Peyer's patch (tissue), 4 donors: ENCODE results near the gene FNBP1L.

Source experiments
- POLR2A ChIP-seq, 2 donors: fragments of 450-650 bp; IDR thresholded peaks; one replicate each; pipeline ENCODE4 v1.5.1; 2017; ENCODE audit warnings: antibody characterized with exemption in 2 of 2, mild to moderate bottlenecking in 2 of 2, moderate library complexity in 2 of 2
- TF ChIP-seq, protein P1 (sequence below), 6 experiments: fragments of 450-650 bp in 4 of 6; fragments of 200-600 bp in 2 of 6; sonication (generic) in 1 of 6; IDR thresholded peaks; one replicate each; pipeline ENCODE4 v1.5.1; 2017 to 2019; ENCODE audit warnings: antibody characterized with exemption in 6 of 6, mild to moderate bottlenecking in 3 of 6, moderate library complexity in 1 of 6

GRCh38 chr1:93420400-93420799 is 27.5 kb upstream of the FNBP1L start:
- no peak for TF ChIP-seq POLR2A (IDR thresholded peaks at IDR 0.05)
- TF ChIP-seq, protein P1, sequence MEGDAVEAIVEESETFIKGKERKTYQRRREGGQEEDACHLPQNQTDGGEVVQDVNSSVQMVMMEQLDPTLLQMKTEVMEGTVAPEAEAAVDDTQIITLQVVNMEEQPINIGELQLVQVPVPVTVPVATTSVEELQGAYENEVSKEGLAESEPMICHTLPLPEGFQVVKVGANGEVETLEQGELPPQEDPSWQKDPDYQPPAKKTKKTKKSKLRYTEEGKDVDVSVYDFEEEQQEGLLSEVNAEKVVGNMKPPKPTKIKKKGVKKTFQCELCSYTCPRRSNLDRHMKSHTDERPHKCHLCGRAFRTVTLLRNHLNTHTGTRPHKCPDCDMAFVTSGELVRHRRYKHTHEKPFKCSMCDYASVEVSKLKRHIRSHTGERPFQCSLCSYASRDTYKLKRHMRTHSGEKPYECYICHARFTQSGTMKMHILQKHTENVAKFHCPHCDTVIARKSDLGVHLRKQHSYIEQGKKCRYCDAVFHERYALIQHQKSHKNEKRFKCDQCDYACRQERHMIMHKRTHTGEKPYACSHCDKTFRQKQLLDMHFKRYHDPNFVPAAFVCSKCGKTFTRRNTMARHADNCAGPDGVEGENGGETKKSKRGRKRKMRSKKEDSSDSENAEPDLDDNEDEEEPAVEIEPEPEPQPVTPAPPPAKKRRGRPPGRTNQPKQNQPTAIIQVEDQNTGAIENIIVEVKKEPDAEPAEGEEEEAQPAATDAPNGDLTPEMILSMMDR (IDR thresholded peaks at IDR 0.05) = no peak
